AML-193 (cell line): ENCODE measurements around the gene EPB41.
"Not testable (repeated sequence)": the region's sequence is repeated elsewhere in the genome, so short reads cannot be mapped to it uniquely, and the experiment has no call there.

Experiments used
- DNase-seq, 2 experiments: peaks; one replicate each; lab custom pipeline; 2025; lab: John Stamatoyannopoulos, UW

The EPB41 gene

DNA sequence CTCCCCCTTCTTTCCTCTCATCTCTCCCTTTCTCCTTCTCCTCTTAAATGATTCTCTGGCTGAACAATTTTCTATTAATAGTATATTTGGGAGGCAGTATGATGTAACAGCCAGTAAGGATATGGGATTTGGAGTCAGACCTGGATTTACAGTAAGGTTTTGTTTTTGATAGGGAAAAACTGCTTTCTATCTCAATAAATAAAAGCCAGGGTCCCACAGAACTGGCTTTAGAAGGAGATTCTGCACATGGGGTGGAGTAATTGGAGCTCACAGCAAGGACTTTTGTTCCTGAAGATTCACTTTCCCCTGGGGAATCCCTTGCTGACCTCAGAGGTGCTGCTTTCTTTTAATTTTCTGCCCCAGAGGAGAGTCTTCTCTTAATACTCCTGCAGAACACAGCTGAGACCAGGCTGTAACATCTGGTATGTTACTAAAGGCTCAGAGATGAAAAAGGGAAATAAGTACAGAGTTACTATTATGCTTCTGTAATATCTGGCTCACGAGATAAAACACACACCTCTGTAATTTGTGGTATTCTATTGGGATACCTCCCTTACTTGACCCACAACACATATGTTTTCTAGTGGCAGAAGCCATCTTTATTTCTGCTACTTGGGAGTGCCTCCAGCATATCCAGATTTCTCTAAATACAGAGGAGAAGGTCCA lies 13.4 kb downstream of the EPB41 start:
- DNase-seq: peak in 1 of 2 experiments; percentile 33

DNA sequence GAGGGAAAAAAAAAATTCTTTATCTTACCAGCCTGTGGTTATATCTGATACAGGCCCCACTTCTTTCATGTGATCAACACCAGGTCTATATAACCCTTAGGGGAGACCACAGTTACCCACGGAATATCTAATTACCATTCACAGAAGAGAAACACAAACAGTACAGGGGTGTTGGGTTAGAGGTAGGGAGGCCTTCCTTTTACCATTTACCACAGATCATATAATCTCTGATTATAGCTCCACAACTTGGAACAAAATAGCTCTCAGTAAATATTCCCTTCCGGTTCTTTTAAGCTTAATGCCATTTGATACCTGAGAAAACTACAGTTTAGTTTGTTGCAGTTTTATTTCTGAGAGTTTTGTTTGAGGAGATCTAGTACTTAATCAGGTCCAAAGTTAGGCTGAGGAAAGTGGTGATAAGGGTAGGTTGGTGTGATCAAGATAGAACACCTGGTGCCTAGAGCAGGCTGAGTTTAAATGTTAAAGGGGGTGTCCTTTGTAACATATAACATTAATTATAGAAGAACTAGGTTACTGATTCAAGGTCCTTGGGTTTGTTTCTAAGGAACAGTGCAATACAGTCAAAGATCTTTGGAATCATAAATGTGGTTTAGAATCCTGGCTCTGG lies 14.1 kb downstream of the EPB41 start:
- no peak for DNase-seq

DNA sequence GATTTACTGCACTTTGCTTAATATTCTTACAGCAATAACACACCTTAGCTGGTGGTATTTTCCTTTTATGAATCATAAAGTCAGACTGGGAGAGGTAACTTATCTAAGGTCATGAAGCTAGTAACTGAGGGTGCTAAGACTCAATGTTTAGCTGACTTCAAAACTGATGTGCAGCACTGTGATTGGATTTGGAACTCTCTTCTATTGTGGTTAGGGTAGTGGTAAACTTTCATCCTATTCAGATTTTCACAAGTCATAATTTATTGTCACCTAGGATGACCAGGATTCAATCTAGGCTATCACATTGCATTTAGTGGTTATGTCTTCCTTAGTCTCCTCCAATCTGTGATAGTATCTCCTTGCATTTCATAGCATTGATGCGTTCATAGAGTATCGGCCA lies 18.9 kb downstream of the EPB41 start:
- DNase-seq: no peak

- no peak for DNase-seq
Measured at GRCh38 chr1:28933918-28934317, 19.5 kb downstream of the EPB41 start.

- no peak for DNase-seq
Measured at GRCh38 chr1:28934676-28935075, 20.3 kb downstream of the EPB41 start.

DNA sequence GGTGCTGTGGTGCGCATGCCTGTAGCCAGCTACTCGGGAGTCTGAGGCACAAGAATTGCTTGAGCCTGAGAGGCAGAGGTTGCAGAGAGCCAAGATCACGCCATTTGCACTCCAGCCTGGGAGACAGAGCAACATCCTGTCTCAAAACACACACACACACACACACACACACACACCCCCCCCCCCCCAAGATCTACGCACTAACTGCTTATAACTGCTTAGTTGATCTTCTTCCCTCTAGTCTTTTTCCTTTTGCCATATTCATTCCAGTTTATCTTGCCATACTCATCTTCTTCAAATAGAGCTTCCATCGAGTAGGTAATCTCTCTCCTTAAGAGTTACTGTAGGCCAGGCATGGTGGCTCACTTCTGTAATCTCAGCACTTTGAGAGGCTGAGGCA lies 20.9 kb downstream of the EPB41 start:
- no peak for DNase-seq

DNA sequence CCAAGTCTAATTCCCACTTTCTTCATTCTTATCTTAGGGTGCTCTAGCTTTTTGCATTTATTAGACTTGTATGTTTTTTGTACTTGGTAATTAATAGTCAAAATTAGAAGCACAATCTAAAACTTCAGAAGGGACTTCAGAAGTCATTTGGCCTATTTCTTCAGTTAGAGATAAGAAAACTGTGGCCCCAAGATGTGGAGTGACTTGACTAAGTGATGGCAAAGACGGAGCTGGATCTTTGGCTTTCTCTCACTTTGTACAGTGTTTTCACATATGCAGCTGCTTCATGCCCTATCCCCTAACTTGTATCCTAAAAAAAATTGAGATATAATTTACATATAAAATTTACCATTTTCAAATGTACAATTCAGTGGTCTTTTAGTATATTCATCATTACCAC lies 21.7 kb downstream of the EPB41 start:
- no peak for DNase-seq

DNA sequence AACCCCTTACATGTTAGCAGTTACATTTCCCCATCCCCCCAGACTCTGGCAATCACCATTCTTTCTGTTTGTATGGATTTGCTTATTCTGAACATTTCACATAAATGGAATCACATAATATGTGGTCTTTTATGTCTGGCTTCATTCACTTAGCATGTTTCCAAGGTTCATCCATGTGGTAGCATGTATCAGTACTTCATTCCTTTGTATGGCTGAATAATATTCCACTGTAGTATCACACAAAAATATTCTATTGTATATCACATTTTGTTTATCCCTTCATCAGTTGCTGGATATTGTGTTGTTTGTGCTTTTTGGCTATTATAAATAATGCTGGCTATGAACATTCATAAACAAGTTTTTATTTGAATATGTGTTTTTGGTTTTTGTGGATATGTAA lies 22.2 kb downstream of the EPB41 start:
- no peak for DNase-seq

GRCh38 chr1:28943581-28943980 lies 29.2 kb downstream of the EPB41 start:
- peak in 1 of 2 experiments; percentile 2 for DNase-seq

- no peak for DNase-seq
Measured at GRCh38 chr1:28950006-28950405, 35.6 kb downstream of the EPB41 start.

DNA sequence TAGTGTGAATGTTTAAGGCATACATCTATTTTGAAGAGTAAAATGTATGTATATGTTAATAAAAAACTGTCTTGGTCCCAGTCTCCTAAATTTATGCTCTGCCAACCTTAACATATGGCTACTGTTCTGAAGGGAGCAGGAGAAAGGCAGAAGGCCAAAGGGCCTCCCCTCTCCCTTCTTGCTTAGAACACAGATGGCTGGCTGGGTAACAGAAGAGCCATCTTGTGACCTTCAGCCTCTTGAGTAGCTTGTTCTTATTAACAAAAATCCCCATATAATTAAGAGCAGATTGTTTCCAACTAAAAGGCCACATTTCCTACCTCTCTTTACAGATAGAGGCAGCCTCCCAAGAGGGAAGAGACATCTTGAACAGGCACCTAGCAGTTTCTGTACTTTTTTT lies 36.1 kb downstream of the EPB41 start:
- DNase-seq: no peak

DNA sequence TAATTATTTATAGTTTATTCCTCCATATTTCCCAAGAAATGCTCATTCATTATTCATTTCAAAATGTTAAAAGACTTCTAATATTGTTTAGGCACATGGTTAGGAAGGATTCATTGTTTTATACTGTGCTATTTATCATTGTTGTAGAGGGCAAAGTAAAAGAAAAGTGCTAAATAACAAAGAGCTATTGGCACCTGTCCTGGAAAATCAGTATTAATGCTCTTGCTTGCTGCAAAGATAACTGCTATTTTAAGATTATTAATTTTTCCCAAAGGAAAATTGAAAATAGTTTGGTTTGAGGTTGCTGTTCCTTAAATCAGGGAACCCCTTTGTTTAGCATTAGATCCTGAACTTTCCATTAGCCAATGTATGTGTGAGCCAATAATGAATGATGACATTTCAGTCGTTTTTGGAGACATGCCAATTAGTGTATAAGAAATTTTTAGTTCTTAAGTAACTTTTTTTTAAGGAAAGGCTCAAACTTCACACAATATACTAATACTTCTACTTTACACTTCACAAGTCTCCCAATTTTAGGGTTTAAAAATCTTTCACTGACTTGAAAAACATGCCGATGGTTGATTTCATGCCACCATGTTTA lies 39.9 kb downstream of the EPB41 start:
- DNase-seq: no peak

- no peak for DNase-seq
Measured at GRCh38 chr1:28956038-28956464, 41.7 kb downstream of the EPB41 start.

DNA sequence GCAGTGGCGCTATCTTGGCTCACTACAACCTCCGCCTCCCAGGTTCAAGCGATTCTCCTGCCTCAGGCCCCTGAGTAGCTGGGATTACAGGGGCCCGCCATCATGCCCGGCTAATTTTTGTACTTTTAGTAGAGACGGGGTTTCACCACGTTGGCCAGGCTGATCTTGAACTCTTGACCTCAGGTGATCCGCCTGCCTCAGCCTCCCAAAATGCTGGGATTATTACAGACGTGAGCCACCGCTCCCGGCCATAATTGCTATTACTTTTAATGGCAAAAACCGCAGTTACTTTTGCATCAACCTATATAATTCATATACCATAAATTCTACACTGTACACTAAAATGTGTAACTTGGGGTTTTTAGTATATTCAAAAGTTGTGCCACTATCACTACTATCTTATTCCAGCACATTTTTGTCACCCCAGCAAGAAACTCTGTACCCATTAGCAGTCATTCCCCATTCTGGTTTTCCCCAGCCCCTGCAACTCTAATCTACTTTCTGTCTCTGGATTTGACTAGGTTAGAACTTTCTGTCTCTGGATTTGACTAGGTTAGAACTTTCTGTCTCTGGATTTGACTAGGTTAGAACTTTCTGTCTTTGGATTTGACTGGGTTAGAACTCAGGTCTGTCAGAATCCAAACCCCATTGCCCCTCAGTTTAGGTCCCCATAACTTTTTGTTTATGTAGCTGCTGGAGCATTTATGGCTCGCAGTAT lies 47.9 kb downstream of the EPB41 start:
- DNase-seq: not testable (repeated sequence)

GRCh38 chr1:28965271-28965870 lies 51.0 kb downstream of the EPB41 start:
- no peak for DNase-seq

DNA sequence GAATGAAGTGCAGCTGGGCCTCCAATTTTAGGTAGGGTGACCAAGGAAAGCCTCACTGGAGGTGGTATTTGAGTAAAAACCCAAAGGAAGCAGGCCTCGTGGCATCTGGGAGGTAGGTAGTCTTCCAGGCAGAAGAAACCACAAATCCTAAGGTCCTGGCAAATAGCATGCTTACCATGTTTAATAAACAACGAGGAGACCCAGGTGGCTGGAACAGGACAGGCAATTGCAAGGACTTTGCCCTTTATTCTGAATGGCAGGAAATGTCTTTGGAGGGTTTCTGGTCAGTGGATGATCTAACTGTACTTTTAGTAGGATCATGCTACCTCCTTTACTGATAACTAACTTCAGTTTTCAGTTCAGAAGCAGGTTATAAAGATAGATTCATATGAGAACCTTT lies 52.2 kb downstream of the EPB41 start:
- DNase-seq: no peak

- DNase-seq: no peak
Measured at GRCh38 chr1:28971980-28972771, 57.8 kb downstream of the EPB41 start.

- no peak for DNase-seq
Measured at GRCh38 chr1:28973596-28974421, 59.4 kb downstream of the EPB41 start.

- DNase-seq: no peak
Measured at GRCh38 chr1:28974432-28974831, 60.1 kb downstream of the EPB41 start.

- no peak for DNase-seq
Measured at GRCh38 chr1:28976248-28976647, 61.9 kb downstream of the EPB41 start.

DNA sequence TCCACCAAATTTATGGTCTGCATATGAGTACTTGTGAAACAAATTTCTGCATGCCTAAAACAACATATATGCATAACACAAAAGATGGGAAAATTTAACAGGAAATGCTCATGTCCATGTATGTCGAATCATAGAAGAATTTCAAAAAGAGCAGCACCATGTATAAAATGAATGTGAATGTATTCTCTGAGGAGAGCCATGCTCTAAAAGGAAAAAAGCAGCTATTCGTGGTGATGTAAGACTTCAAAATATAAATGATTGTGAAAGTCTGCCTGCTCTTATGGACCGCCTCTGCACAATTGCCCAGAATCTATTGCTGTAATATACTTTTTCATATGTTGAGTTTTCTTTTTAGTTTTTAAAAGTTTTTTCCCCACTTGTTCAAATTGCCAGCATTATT lies 66.8 kb downstream of the EPB41 start:
- peak in 1 of 2 experiments; percentile 9 for DNase-seq
